Measurements from ENCODE around the gene IL3.

The IL3 gene

GRCh38 chr5:132060501-132061161 is at the start of gene IL3:
IL3 (plus strand) TSS chr5:132060655; CDS start chr5:132060707, 52 bp downstream.
- Histone ChIP-seq H3K9ac (ENCODE audit: low read length) (no peak within 1 kb of the TSS), H3K36me3 (ENCODE audit: control insufficient read depth, insufficient read depth, low read length) (no peaks in the 10 kb centered on the region), H3K4me1 (ENCODE audit: control insufficient read depth, insufficient read depth, low read length) (no peaks in the 10 kb centered on the region), H3K4me3 (ENCODE audit: low read length) (no peak within 1 kb of the TSS), H3K9me3 (ENCODE audit: control insufficient read depth, low read length) (no peaks in the 10 kb centered on the region), H3K27me3 (ENCODE audit: control insufficient read depth, insufficient read depth, low read length) (no peaks in the 10 kb centered on the region)

GRCh38 chr5:132010989-132011621 is 49.4 kb upstream of the IL3 start:
- Histone ChIP-seq H3K36me3 (ENCODE audit: control insufficient read depth, insufficient read depth, low read length) (no peaks in the 10 kb centered on the region), H3K9me3 (ENCODE audit: control insufficient read depth, low read length) (no peaks in the 10 kb centered on the region), H3K9ac (ENCODE audit: low read length) (peak overlapping the region; percentile 50), H3K4me1 (ENCODE audit: control insufficient read depth, insufficient read depth, low read length) (peaks cover 7% of the 10 kb centered on the region), H3K4me3 (ENCODE audit: low read length) (no peak overlapping the region), H3K27me3 (ENCODE audit: control insufficient read depth, insufficient read depth, low read length) (peaks cover 42% of the 10 kb centered on the region)

GRCh38 chr5:132011622-132012343 is 48.7 kb upstream of the IL3 start, which contains the start of gene ACSL6:
ACSL6 (minus strand) TSS chr5:132011658; CDS start chr5:132011553, 105 bp downstream.
- H3K9me3 ChIP-seq (ENCODE audit: control insufficient read depth, low read length) = no peaks in the 10 kb centered on the region
- H3K4me1 ChIP-seq (ENCODE audit: control insufficient read depth, insufficient read depth, low read length) = peaks cover 7% of the 10 kb centered on the region
- H3K4me3 ChIP-seq (ENCODE audit: low read length) = peak within 1 kb of the TSS; percentile 14
- H3K27me3 ChIP-seq (ENCODE audit: control insufficient read depth, insufficient read depth, low read length) = peaks cover 44% of the 10 kb centered on the region
- peak within 1 kb of the TSS; percentile 50 for H3K9ac ChIP-seq (ENCODE audit: low read length)
- H3K36me3 ChIP-seq (ENCODE audit: control insufficient read depth, insufficient read depth, low read length) = no peaks in the 10 kb centered on the region

- H3K9ac ChIP-seq (ENCODE audit: low read length) = no peak overlapping the region
- peaks cover 48% of the 10 kb centered on the region for H3K27me3 ChIP-seq (ENCODE audit: control insufficient read depth, insufficient read depth, low read length)
- no peaks in the 10 kb centered on the region for H3K36me3 ChIP-seq (ENCODE audit: control insufficient read depth, insufficient read depth, low read length)
- peaks cover 7% of the 10 kb centered on the region for H3K4me1 ChIP-seq (ENCODE audit: control insufficient read depth, insufficient read depth, low read length)
- no peaks in the 10 kb centered on the region for H3K9me3 ChIP-seq (ENCODE audit: control insufficient read depth, low read length)
- no peak overlapping the region for H3K4me3 ChIP-seq (ENCODE audit: low read length)
These were observed 48.0 kb upstream of the IL3 start for GRCh38 chr5:132012371-132013005.

- Histone ChIP-seq H3K27me3 (ENCODE audit: control insufficient read depth, insufficient read depth, low read length) (peaks cover 50% of the 10 kb centered on the region), H3K9me3 (ENCODE audit: control insufficient read depth, low read length) (no peaks in the 10 kb centered on the region), H3K4me1 (ENCODE audit: control insufficient read depth, insufficient read depth, low read length) (peaks cover 7% of the 10 kb centered on the region), H3K9ac (ENCODE audit: low read length) (no peak overlapping the region), H3K4me3 (ENCODE audit: low read length) (no peak overlapping the region), H3K36me3 (ENCODE audit: control insufficient read depth, insufficient read depth, low read length) (no peaks in the 10 kb centered on the region)
These were observed 47.3 kb upstream of the IL3 start for GRCh38 chr5:132013006-132013689.

- Histone ChIP-seq H3K4me3 (ENCODE audit: low read length) (no peak overlapping the region), H3K4me1 (ENCODE audit: control insufficient read depth, insufficient read depth, low read length) (peaks cover 7% of the 10 kb centered on the region), H3K36me3 (ENCODE audit: control insufficient read depth, insufficient read depth, low read length) (no peaks in the 10 kb centered on the region), H3K27me3 (ENCODE audit: control insufficient read depth, insufficient read depth, low read length) (peaks cover 51% of the 10 kb centered on the region), H3K9ac (ENCODE audit: low read length) (no peak overlapping the region), H3K9me3 (ENCODE audit: control insufficient read depth, low read length) (no peaks in the 10 kb centered on the region)
These were observed 46.7 kb upstream of the IL3 start for GRCh38 chr5:132013711-132014110.

- Histone ChIP-seq H3K4me3 (ENCODE audit: low read length) (no peak overlapping the region), H3K4me1 (ENCODE audit: control insufficient read depth, insufficient read depth, low read length) (peaks cover 6% of the 10 kb centered on the region), H3K9ac (ENCODE audit: low read length) (no peak overlapping the region), H3K9me3 (ENCODE audit: control insufficient read depth, low read length) (no peaks in the 10 kb centered on the region), H3K36me3 (ENCODE audit: control insufficient read depth, insufficient read depth, low read length) (no peaks in the 10 kb centered on the region), H3K27me3 (ENCODE audit: control insufficient read depth, insufficient read depth, low read length) (peaks cover 28% of the 10 kb centered on the region)
These were observed 43.7 kb upstream of the IL3 start for GRCh38 chr5:132016721-132017250.

- Histone ChIP-seq H3K4me1 (ENCODE audit: control insufficient read depth, insufficient read depth, low read length) (peaks cover 1% of the 10 kb centered on the region), H3K4me3 (ENCODE audit: low read length) (no peak overlapping the region), H3K36me3 (ENCODE audit: control insufficient read depth, insufficient read depth, low read length) (no peaks in the 10 kb centered on the region), H3K27me3 (ENCODE audit: control insufficient read depth, insufficient read depth, low read length) (peaks cover 23% of the 10 kb centered on the region), H3K9me3 (ENCODE audit: control insufficient read depth, low read length) (no peaks in the 10 kb centered on the region), H3K9ac (ENCODE audit: low read length) (no peak overlapping the region)
These were observed 43.1 kb upstream of the IL3 start for GRCh38 chr5:132017316-132017715.

- Histone ChIP-seq H3K36me3 (ENCODE audit: control insufficient read depth, insufficient read depth, low read length) (no peaks in the 10 kb centered on the region), H3K27me3 (ENCODE audit: control insufficient read depth, insufficient read depth, low read length) (peaks cover 16% of the 10 kb centered on the region), H3K4me3 (ENCODE audit: low read length) (no peak overlapping the region)
These were observed 42.5 kb upstream of the IL3 start for GRCh38 chr5:132017738-132018625.

GRCh38 chr5:132019337-132019736 is 41.1 kb upstream of the IL3 start:
- Histone ChIP-seq H3K36me3 (ENCODE audit: control insufficient read depth, insufficient read depth, low read length) (no peaks in the 10 kb centered on the region), H3K27me3 (ENCODE audit: control insufficient read depth, insufficient read depth, low read length) (peaks cover 13% of the 10 kb centered on the region), H3K9ac (ENCODE audit: low read length) (no peak overlapping the region), H3K4me1 (ENCODE audit: control insufficient read depth, insufficient read depth, low read length) (no peaks in the 10 kb centered on the region), H3K9me3 (ENCODE audit: control insufficient read depth, low read length) (no peaks in the 10 kb centered on the region), H3K4me3 (ENCODE audit: low read length) (no peak overlapping the region)

More at GRCh38 chr5:132017738-132018625, 42.5 kb upstream of the IL3 start:
- Histone ChIP-seq H3K4me1 (ENCODE audit: control insufficient read depth, insufficient read depth, low read length) (no peaks in the 10 kb centered on the region), H3K9me3 (ENCODE audit: control insufficient read depth, low read length) (no peaks in the 10 kb centered on the region), H3K9ac (ENCODE audit: low read length) (no peak overlapping the region)

Data from mucosa of stomach (tissue), 1 donor.